Bone marrow (tissue), 2 donors: ENCODE results near the gene LRRC42.

Experiments
- DNase-seq, 2 donors: peaks; one replicate each; lab custom pipeline; 2025; lab: John Stamatoyannopoulos, UW

LRRC42 gene

DNA sequence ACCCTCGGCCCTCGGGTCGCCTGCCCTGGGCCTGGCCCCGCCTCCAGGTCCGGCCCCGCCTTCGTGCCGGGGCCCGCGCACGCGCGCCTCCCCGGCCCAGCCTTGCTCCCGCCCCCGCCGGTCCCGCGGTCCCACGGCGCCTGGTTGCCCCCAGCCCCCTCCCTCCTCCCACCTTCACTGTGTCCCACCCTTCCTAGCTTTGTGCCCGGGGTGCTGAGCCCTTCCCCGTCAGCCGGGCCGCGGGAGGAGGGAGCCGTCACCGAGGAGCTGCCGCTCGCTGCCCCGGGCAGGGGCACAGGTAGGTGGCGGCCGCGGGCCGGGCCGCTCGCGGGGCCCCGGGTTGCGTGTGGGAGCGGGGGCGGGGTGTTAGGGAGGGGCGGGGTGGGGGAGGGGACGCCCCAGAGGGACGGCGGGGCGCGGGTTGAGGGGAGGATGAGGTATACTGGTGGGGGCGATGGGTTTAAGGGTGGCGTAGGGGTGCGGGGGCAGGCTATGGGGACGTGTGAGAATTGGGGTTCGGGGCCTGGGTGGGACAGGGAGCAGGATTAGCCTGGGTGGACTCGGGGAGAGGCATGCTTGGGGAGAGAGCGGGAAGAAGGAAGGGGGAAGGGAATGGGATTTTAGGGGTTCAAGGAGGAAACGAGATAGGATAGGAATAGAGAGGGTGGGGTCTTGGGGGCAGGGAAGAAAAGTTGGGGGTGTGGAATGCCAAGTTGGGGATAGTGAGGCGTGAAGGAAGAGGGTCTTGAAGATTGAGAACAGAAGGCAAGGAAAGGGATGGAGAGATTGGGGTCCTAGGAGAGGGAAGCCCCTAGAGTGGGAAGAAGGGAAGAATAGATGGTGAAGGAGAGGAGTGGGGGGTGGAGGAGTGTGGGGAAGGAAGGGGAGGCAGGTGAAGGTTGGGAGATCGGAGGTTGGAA is at the start of gene LRRC42:
TSS of gene LRRC42 (plus strand) at position 99 of the 920 bp plus-strand sequence. CDS start 5,650 bp downstream, outside the sequence.
- no peak for DNase-seq

- no peak for DNase-seq
Measured at GRCh38 chr1:53896635-53897229, 49.4 kb upstream of the LRRC42 start.

DNA sequence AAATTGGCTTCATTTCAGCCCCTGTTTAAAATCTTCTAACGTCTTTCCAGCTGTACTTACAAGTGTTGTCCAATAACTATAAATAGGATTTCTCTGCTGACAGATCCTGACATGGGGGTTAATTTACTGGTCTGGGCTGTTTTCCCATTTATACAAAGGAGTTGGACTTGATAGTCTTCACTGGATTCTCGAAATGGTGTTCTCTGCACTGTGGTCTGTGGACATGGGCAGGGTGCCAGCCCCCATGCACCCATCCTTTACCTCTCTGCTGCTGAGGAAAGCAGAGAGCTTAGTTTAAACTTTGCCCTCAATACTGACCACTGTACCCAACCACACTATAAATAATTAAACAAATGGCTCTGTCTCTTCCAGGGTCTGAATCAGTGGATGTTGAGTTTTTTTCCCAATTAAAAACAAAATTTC is 46.9 kb upstream of the LRRC42 start:
- no peak for DNase-seq

DNA sequence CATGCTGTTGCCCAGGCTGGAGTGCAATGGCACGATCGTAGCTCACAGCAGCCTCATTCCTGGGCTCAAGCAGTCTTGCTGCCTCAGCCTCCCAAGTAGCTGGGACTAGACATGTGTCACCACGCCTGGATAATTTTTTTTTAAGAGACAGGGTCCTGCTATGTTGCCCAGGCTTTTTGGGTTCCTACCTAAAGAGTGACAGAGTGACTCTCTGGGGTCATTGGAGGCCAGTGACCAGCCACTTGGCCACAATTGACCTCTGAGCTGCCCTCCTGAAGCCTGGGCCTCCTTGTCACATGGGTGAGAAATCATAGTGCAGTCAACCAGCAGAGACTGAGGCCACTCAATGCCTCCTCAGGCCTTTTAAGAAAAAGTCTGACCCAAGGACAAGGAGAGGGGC is 46.4 kb upstream of the LRRC42 start:
- DNase-seq, result no peak

GRCh38 chr1:53902235-53903138 is 43.7 kb upstream of the LRRC42 start:
- no peak for DNase-seq

GRCh38 chr1:53905509-53905908 is 40.6 kb upstream of the LRRC42 start:
- DNase-seq, result no peak

- no peak for DNase-seq
Measured at GRCh38 chr1:53906121-53906520, 40.0 kb upstream of the LRRC42 start.

- DNase-seq, result no peak
Measured at GRCh38 chr1:53909946-53910345, 36.2 kb upstream of the LRRC42 start.

GRCh38 chr1:53911442-53911841 is 34.7 kb upstream of the LRRC42 start:
- no peak for DNase-seq

GRCh38 chr1:53913352-53914033 is 32.7 kb upstream of the LRRC42 start:
- no peak for DNase-seq

DNA sequence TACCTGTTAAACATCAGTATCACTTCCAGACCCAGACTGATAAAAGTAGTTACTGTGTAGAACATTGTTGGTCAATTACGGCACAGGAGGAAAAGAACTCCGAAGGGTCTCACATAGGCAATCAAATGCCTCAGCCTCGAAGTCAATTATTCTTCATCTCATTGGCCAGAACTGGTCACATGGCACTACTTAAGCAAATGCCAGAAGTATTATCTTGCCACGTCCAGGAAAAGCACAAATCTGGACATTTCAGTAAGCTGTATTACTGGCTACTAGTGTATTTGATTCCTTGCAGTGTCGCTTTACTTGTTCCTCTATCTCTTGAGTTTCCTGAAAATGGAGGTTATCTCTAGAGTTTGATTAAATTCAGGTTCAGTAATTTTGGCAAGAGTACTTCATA is 27.8 kb upstream of the LRRC42 start:
- DNase-seq, result no peak

DNA sequence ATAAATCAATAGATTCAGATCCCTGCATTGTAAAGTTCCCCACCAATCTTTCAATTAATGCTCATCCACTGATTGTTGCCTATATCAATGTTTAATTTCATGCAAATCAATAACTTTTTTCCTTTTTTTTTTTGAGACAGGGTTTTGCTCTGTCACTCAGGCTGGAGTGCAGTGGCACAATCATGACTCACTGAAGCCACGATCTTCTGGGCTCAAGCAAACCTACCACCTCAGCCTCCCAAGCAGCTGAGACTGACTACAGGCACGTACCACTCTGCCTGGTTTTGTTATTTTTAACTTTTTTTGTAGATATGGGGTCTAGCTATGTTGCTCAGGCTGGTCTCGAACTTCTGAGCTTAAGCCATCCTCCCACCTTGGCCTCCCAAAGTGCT is 26.5 kb upstream of the LRRC42 start:
- peak in 1 of 2 donors; percentile 8 for DNase-seq

- DNase-seq, result no peak
Measured at GRCh38 chr1:53927376-53927881, 18.7 kb upstream of the LRRC42 start.

DNA sequence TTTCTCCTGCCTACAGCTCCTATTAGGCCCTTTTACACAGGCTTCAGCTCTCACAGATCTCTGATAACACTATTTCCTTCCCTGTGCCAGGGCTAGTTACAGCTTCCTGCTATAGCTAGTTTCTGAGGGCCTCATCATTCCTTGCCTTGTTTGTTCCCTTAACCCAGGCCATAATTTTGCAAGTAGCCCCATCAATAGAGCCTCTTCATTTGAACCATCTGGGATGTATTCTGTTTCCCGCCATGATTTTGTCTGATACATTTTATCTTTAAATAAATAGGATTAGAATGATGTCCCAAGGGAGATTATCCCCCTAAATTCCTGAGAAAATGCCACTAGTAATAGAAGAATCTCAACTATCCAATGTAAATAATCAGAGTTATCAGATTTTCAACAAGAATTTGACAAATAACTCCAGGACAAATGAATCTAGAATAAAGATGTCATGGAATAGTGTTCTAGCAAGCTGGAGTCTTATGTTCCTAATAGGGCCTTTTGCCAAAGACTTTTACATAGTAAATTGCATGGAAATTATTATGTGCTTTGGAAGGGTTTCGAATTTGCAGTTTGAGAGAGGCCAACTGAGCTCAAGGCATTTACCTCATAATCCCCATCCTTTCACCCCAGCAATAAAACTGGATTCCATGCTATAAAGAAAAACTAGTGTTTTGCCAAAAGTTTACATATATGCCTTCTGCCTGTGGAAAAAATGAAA is 16.7 kb upstream of the LRRC42 start:
- DNase-seq, result no peak

DNA sequence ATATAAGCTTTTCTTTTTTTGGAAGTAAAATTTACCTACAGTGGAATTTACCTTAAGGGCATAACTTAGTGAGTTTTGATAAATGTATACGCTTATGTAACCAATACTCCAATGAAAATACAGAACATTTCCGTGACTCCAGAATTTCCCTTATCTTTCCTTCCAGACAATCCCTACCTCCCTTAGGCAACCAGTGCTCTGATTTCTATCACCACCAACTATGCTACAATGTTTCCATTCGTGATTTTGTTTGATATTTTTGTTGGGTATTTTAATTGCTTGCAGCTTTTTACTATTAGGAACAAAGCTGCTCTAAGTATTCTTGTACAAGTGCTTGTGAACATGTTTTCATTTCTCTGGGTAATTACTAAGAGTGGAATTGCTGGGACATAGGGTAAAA is 15.2 kb upstream of the LRRC42 start:
- DNase-seq, result no peak

DNA sequence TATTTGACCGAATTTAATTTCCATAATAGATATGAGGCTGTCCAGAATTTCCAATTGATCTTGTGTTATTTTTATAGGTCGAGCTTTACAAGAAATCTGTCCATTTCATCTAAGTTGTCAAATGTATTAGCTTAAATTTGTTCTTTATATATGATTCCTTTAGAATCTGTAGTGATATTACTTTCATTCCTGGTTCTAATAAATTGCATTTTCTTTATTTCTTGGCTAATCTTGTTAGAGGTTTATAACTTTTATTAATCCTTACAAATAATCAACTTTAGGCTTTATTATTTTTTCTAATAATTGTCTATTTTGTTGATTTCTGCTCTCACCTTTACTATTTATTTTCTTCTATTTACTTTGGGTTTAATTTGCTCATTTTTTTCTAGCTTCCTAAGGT is 14.6 kb upstream of the LRRC42 start:
- DNase-seq, result no peak

GRCh38 chr1:53934170-53934765 is 11.9 kb upstream of the LRRC42 start:
- no peak for DNase-seq

DNA sequence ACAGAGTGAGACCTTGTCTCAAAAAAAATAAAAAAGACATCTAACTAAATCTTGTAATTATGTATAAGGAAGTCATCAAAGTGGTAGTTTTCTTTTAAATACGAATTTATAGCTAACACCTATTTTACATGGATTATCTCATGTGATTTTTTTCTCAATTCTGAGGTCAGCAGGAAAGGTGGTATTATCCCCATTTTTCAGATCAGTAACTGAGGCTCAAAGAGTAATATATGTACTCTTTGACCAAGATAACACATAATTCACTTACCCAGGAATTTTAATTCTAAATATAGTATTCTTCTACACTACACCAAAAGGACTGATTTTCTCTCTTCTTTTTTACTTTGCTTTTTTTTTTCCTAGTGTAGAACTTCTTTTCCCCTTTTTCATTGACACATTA is 9.7 kb upstream of the LRRC42 start:
- DNase-seq, result no peak

GRCh38 chr1:53938136-53938830 is 7.9 kb upstream of the LRRC42 start:
- DNase-seq, result no peak
